Fibroblast of skin of scalp (primary cell): Measurements from ENCODE around the gene CNOT11. TPM values are rescaled to one million over a fixed set of nuclear protein-coding genes. Genes with fewer than 3 reads are reported as not detected.
"Not testable (repeated sequence)": the region's sequence is repeated elsewhere in the genome, so short reads cannot be mapped to it uniquely, and the experiment has no call there.

Experiments
- DNase-seq: peaks from one replicate; pipeline ENCODE4 v3.0.0-alpha.2; 2013
- polyA plus RNA-seq, 2 experiments: library from polyadenylated mRNA; unstranded; fragments of 120-200 nt; gene quantifications; one replicate each; pipeline ENCODE4 v1.2.1, GENCODE V29; 2013; ENCODE audit not compliant: insufficient read length in 2 of 2

CNOT11 gene
- polyA plus RNA-seq (2013, experiment 1 of 2; ENCODE audit: insufficient read length) = 38.6 TPM
- polyA plus RNA-seq (2013, experiment 2 of 2; ENCODE audit: insufficient read length) = 39.7 TPM

DNA sequence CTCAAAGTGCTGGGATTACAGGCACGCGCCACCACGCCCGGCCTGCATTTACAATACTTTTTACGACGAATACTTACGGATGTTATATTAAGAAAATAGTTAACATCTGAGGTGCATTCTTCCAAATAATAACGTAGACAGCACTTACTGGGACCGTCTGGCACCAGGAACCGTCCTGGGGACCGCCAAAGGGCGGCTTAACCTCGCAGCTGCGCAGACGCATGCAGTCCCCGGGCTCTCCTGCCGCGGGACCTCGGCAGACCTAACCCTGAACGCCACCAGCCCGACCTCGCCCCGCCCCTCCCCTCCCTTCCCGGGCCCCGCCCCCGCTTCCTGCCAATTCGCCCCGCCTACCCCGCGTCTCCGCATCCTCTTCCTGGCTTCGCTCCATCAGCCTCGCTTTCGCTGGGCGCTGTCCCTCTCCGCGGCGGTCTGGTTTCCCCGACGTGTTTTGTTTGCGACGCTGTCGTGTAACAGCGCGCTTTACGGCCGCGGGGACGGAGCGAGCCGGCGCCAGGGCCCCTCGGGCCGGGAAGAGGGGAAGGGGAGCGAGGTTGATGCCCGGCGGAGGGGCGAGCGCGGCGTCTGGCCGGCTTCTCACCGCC lies at the start of gene CNOT11:
Gene CNOT11, plus strand, starts transcription at position 479 of the 605 bp plus-strand sequence. Its CDS starts 79 bp downstream, at position 558.
- DNase-seq = peak; percentile 99

DNA sequence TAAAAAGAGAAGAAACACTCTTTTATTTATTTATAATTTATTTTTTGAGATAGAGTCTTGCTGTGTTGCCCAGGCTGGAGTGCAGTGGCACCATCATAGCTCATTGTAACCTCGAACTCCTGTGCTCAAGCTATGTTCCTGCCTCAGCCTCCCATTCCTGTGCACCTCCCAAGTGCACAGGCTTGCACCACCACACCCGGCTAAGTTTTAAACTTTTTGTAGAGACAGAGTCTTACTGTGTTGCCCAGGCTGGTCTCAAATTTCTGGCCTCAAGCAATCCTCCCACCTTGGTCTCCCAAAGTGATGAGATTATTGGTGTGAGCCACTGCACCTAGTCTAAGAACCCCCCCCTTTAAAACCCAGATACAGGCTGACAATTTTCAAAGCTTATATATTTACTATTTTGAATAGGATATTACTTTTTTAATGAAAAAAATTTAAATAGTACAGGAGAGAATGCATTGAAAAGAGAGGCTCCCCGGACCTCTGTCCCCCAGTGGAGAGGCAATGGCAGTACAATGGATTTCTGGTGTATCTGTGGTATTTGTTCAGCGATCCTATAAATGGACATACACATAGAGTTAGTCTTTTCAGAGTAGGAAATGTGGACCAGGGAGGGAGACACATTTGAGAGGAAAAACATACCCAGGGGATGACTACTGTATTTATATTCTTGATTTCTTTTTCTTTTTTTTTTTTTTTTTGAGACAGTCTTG lies 48.1 kb upstream of the CNOT11 start:
- DNase-seq = peak; percentile 29

DNA sequence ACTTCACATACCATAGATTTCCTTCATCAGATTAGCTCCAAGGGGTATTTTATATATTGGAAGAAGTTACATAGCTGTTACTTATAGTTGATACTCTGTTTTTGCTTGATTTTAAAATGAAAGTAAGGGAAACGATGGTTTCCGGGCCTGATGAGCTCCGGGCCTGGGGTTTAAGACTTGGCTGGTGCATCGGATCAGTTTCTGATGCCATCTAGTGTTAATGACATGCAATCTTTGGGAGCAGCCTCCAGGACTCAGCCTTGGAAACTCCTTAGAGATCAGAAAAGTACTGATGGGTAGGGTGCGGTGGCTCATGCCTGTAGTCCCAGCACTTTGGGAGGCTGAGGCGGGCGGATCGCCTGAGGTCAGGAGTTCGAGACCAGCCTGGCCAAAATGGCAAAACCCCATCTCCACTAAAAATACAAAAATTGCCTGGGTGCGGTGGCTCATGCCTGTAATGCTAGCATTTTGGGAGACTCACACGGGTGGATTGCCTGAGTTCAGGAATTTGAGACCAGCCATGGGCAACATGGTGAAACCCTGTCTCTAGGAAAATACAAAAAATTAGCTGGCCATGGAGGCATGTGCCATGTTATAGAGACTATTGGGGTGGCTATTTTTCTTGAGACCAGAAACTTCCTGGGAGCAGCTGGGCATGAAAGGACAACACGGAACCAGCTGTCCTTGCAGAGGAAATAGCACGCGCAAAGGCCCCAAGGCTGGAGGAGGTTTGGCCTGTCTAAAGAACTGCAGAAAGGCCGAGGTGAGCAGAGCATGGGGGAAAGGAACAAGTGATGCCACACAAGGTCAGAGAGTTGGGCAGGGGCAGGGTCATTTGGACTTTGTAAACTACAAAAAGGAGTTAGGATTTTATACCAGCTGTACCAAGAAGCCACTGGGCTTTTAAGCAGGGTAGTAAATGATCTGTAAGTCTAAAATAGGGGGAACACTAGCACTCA lies 46.9 kb upstream of the CNOT11 start:
- peak; percentile 88 for DNase-seq

DNA sequence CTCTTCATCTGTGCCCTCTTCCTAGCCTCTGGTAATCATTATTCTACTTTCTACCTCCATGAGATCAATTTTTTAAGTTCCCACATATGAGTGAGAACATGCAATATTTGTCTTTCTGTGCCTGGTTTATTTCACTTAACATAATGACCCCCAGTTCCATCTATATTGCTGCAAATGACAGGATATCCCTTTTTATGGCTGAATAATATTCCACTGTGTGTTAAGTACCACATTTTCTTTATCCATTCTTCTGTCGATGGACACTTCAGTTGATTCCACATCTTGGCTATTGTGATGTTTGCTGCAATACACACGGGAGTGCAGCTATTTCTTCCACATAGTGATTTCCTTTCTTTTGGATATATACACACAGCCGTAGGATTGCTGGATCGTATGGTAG lies 43.9 kb upstream of the CNOT11 start:
- no peak for DNase-seq

DNA sequence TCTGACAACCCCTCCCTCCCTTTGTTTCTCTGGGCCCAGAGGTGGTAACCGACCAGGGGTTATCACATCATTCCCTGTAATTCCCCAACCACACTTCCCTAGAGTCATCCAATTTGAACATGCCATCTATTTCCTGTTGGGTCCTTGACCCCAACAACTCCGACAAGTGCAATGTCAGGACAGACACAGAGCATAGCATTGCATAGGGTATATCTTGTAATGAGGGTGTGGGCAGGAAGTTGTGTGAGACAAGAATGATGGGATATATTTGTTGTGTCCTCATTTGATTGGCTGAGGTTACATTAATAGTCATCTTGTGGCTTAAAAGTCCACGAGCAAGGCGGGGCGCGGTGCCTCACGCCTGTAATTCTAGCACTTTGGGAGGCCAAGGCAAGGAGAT lies 33.4 kb upstream of the CNOT11 start:
- DNase-seq = no peak

DNA sequence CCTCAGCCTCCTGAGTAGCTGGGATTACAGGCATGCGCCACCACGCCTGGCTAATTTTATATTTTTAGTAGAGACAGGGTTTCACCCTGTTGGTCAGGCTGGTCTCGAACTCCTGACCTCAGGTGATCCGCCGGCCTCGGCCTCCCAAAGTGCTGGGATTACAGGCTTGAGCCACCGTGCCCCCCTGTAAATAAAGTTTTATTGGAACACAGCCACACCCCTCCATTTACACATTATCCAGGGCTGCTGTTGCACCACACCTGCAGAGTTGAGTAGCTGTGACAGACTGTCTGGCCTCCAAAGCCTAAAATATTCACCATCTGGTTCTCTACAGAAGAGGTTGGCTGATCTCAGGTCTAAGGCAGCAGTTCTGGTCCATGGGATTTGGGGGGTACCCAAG lies 32.6 kb upstream of the CNOT11 start:
- not testable (repeated sequence) for DNase-seq

DNA sequence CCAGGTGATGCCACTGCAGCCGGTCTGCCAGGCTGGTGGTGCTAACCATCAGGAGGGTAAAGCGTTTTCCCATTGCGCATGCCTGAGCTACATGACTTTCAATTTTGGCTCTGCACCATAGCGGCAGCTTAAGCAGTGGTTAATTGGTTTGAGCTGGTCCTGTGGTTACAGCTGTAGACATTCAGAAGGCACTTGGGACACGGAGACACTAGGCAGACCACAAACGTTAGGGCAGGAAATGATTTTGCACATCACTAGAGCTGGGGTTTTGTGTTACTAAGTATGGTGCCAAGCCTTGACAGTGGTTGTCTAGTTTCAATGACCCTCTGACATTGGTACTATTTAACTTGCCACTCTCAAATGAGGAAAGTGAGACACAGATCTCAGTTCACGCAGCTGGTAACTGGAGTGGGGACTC lies 28.9 kb upstream of the CNOT11 start:
- DNase-seq = peak; percentile 63

DNA sequence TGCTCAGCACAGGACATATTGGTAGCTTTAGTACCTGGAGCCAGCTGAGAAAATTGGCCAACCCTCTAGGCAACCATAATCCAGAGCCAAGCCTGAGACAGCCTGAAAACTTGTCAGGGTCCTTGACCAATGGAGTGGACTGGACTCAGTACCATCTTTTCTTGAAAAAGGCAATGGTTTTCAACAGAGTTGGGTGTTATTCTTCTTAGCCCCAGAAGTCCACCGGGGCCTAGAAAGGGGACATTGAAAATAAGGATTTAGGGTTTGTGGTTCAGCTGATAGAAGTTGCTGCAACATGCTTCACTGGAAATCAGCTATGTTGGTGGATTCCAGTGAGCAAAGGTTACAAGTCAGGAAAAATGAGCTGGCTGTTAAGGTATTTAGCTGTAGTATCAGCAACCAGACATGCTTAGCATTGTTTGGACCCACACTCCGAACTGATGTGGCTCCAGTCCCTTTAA lies 22.1 kb upstream of the CNOT11 start:
- peak; percentile 22 for DNase-seq

DNA sequence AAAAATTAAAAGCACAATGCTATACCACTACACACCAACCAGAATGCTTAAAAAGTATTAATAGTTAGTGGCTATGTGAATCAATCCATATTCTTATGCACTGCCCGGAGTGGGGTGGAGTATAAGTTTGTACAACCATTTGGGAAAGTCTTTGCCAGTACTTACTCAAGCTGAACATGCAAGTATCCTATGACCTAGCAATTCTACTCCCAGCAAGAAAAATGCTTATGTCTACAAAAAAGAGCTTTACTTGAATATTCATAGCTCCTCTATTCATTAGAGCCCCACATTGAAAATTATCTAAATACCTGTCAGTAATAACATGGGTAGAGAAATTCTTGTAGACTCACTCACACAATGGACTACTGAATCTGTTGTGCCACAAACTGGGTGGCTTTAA lies 21.4 kb upstream of the CNOT11 start:
- DNase-seq = no peak

DNA sequence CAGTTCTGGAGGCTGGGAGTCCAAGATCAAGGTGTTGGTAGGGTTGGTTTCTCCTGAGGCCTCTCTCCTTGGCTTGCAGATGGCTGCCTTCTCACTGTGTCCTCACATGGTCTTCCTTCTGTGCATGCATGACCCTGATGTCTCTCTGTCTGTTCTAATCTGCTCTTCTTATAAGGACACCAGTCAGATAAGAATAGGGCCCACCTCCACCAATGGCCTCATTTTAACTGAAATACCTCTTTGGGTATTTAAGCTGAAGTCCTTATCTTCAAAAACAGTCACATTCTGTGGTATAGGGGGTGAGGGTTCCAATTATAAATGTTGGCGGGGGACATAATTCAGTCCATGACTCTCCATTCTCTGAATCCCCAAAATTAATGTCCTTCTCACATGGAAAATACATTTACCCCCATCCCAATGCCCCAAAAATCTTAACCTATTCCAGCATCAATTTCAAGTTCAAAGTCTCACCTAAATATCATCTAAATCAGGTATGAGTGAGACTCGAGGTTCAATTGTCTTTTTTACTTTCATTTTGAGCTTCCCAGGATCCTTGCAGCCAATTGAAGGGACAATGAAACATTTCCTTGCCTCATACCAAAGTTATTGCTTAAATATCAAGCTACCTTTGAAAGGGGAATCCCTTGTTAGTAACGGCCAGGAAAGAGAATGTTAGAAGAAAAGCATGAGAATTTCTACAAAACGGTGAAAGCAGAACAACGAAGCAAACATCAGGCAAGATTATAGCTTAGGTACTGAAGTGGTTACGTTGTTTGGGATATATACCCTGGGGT lies 20.6 kb upstream of the CNOT11 start:
- DNase-seq = no peak

DNA sequence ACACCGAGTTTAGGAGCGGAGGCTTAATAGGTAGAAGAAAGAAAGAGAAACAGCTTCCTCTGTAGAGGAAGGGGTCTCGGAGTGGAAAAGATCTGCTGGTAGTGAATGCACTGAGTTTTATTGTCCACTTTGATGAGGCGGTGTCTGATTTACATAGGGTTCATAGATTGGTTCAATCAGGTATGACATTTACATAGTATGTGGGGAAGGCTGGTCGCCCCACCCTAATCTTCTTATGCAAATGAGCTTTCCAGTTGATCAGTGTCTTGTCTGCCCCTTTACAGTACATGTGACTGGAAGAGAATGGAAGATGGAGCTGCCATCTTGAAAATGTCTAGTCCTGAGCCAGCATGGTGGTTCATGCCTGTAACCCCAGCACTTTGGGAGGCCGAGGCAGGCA lies 19.9 kb upstream of the CNOT11 start:
- no peak for DNase-seq

DNA sequence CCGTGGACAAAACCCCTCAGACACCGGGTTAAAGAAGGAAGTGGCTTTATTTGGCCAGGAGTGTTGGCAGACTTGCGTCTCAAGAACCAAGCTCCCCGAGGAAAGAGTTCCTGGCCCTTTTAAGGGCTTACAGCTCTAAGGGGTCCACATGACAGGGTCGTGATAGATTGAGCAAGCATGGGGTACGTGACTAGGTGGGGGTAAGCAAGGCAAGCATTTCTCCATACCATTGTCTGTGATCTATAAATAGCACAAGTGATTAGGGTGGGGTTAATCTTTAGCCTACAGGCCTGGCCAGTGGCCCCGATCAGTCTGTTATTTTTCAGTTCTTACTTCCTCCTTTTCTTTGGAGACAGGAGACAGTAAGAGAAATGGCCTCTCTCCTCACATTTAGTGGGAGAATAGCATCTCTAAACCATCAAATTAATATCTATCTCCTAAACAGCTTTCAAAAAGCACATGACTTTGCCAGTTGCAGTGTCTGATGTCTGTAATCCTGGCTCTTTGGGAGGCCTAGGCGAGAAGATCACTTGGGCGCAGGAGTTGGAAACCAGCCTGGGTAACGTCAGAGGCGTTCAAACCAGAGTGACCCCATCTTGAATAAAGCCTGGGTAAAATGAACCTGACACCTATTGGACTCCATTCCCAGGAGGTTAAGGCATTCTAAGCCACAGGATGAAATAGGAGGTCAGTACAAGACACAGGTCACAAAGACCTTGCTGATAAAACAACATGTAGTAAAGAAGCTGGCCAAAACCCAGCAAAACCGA lies 18.3 kb upstream of the CNOT11 start:
- DNase-seq = no peak

DNA sequence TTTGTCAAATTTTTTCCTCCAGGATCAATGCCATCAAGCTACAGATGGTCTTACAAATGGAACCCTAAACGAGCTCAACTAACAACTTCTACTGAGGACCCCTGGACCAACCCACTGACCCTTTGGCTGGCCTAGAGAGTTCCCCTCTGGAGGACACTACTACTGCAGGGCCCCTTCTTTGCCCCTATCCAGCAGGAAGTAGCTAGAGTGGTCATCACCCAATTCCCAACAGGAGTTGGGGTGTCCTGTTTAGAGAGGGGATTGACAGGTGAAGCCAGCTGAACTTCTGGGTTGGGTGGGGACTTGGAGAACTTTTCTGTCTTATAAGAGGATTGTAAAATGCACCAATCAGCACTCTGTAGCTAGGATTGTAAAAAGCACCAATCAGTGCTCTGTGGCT lies 16.7 kb upstream of the CNOT11 start:
- not testable (repeated sequence) for DNase-seq

DNA sequence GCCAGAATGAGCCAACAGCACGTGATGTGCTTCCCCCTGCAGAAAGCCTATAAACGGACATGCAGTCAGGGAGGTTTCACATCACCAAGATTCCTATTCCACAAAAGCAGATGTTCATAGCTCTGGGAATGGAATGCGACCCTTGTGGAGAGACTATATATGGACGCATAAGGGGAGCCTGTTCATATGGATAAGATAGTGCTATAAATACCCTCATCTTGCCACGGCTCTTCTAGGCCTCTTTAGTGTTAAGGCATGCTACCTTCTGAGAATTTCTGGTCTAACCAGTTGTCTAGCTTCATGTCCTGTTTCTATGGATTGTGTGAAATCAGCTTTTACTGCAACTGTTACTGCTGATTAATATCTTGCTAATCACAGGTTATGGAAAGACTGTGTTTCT lies 14.7 kb upstream of the CNOT11 start:
- peak; percentile 63 for DNase-seq

DNA sequence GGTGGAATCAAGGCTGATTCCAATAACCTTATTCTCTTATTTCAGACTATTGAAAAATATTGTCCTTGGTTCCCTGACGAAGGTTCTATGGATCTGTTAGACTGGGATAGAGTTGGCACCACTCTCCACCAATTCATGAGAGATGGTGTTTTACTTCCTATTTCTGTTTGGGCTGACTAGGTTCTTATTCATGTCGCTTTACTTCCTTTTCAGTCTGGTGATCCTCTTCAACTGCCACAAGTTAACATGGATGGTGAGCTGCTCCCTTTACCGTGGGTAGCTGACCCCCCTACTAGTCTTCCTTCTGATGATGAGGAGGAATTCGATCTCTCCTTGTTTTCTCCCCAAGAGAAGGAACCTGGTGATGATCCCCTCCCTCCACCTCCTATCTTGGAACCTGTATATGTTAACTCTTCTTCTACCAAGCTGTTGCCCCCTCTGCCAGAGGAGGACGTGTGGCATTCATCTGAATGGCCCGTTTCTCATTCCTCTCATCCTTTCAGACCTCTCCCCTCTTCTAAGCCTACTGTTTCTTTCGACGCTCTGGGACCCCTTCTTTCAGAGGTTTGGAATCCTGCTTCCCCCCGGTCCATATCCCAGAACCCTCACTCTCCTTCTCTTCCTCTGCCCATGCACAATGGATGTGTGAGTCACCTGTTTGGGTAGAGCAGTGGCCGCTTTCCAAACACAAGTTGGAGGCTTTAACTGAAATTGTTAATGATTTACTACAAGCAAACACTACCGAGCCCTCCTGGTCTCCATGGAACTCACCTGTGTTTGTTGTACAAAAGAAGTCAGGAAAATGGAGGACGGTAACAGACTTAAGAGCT lies 13.5 kb upstream of the CNOT11 start:
- no peak for DNase-seq

DNA sequence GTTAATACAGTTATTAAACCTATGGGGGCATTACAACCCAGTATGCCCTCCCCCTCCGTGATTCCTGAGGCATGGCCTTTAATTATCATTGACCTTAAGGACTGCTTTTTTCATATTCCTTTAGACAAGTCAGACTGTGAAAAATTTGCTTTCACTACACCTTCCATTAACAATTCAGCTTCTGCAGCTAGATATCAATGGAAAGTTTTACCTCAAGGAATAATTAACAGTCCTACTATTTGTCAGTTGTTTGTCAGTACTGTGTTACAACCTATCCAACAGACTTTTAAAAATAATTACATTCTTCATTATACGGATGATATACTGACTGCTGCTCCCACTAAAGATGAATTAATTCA lies 12.9 kb upstream of the CNOT11 start:
- not testable (repeated sequence) for DNase-seq

DNA sequence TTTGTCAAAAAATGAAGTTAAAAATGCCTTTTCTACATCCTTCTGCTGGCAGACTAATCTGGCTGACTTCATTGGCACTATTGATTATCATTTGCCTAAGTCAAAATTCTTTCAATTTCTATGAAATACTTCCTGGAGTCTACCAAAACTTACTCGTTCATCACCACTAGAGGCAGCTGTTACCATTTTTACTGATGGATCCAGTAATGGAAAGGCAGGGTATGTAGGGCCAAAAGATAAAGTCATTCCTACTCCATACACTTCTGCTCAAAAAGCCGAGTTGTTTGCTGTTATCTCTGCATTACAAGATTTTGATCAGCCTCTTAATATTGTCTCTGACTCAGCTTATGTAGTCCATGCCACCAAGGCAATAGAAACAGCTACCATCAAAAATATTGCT lies 12.0 kb upstream of the CNOT11 start:
- not testable (repeated sequence) for DNase-seq

DNA sequence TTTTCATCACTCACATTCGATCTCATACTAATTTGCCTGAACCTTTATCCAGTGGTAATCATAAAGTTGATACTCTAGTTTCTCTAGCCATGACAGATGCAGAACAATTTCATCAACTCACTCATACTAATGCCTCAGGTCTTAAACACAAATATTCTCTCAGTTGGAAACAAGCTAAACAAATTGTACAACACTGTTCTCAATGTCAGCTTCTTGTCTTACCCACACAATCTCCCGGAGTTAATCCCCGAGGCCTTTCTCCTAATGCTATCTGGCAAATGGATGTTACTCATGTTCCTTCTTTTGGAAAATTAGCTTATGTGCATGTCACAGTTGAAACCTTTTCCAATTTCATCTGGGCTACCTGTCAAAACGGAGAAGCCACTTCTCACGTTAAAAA lies 11.5 kb upstream of the CNOT11 start:
- no peak for DNase-seq

DNA sequence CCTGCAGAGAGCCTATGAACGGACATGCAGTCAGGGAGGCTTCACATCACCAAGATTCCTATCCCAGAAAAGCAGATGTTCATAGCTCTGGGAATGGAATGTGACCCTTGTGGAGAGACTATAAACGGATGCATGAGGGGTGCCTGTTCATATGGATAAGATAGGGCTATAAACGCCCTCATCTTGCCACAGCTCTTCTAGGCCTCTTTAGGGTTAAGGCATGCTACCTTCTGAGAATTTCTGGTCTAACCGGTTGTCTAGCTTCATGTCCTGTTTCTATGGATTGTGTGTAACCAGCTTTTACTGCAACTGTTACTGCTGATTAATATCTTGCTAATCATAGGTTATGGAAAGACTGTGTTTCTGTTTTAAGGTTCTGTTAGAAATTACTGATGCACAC lies 8.3 kb upstream of the CNOT11 start:
- not testable (repeated sequence) for DNase-seq

DNA sequence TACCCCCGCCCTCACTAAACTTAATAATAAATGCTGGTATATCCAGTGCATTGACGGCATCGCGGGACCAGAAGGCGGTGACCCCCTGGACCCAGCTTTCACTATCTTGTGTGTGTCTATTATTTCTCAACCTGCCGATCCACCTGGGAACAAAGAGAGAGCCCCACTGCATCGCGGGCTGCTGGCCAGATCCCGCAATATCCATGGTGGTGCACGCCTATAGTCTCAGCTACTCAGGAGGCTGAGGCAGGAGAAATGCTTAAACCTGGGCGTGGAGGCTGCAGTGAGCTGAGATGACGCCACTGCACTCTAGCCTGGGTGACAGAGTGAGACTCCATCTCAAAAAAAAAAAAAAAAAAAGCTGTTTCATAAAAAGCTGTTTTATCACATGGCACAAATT lies 7.8 kb upstream of the CNOT11 start:
- DNase-seq = not testable (repeated sequence)
